HG02678 (cell line): ENCODE data around the gene ADGRF1.
"Not testable (repeated sequence)": the region's sequence is repeated elsewhere in the genome, so short reads cannot be mapped to it uniquely, and the experiment has no call there.

Experiments used
- ATAC-seq: cut with Tn5 transposase; IDR thresholded peaks from one replicate; pipeline ENCODE4 v1.9.1; 2021; ENCODE audit warnings: mild to moderate bottlenecking, moderate library complexity; ENCODE audit not compliant: unreplicated experiment

Gene ADGRF1

GRCh38 chr6:47061309-47062300 is 19.5 kb upstream of the ADGRF1 start:
- ATAC-seq: no peak

- ATAC-seq: no peak
Measured at GRCh38 chr6:47059216-47059885, 17.2 kb upstream of the ADGRF1 start.

- no peak for ATAC-seq
Measured at GRCh38 chr6:47057830-47058540, 15.9 kb upstream of the ADGRF1 start.

- no peak for ATAC-seq
Measured at GRCh38 chr6:47056832-47057231, 14.7 kb upstream of the ADGRF1 start.

GRCh38 chr6:47054302-47054701 is 12.2 kb upstream of the ADGRF1 start:
- ATAC-seq: not testable (repeated sequence)

- no peak for ATAC-seq
Measured at GRCh38 chr6:47048638-47049037, 6.5 kb upstream of the ADGRF1 start.

GRCh38 chr6:47047479-47048407 is 5.6 kb upstream of the ADGRF1 start:
- ATAC-seq: peak; percentile 85

- ATAC-seq: no peak
Measured at GRCh38 chr6:47047097-47047478, 5.0 kb upstream of the ADGRF1 start.

- ATAC-seq: no peak
Measured at GRCh38 chr6:47044397-47044796, 2.3 kb upstream of the ADGRF1 start.

- no peak for ATAC-seq
Measured at GRCh38 chr6:47043286-47043685, 1.2 kb upstream of the ADGRF1 start.

- ATAC-seq: no peak
Measured at GRCh38 chr6:47041741-47042140, 391 bp downstream of the ADGRF1 start.

- no peak for ATAC-seq
Measured at GRCh38 chr6:47034926-47035325, 7.2 kb downstream of the ADGRF1 start.

- no peak for ATAC-seq
Measured at GRCh38 chr6:47034421-47034820, 7.7 kb downstream of the ADGRF1 start.

GRCh38 chr6:47032974-47033765 is 9.0 kb downstream of the ADGRF1 start:
- no peak for ATAC-seq

GRCh38 chr6:47031656-47032055 is 10.5 kb downstream of the ADGRF1 start:
- no peak for ATAC-seq

GRCh38 chr6:47029865-47030561 is 12.1 kb downstream of the ADGRF1 start:
- no peak for ATAC-seq

GRCh38 chr6:47028835-47029360 is 13.2 kb downstream of the ADGRF1 start:
- ATAC-seq: no peak

- ATAC-seq: no peak
Measured at GRCh38 chr6:47027315-47027714, 14.8 kb downstream of the ADGRF1 start.

- ATAC-seq: no peak
Measured at GRCh38 chr6:47026679-47027078, 15.5 kb downstream of the ADGRF1 start.
